HG03439 (cell line): ENCODE measurements around the gene PLCB1.
"Not testable (repeated sequence)": the region's sequence is repeated elsewhere in the genome, so short reads cannot be mapped to it uniquely, and the experiment has no call there.

Experiments used
- ATAC-seq: cut with Tn5 transposase; IDR thresholded peaks from one replicate; pipeline ENCODE4 v1.9.1; 2021; ENCODE audit warnings: mild to moderate bottlenecking, moderate library complexity; ENCODE audit not compliant: unreplicated experiment

Gene PLCB1

GRCh38 chr20:8853211-8853610 is 721.1 kb downstream of the PLCB1 start:
- ATAC-seq, result not testable (repeated sequence)

DNA sequence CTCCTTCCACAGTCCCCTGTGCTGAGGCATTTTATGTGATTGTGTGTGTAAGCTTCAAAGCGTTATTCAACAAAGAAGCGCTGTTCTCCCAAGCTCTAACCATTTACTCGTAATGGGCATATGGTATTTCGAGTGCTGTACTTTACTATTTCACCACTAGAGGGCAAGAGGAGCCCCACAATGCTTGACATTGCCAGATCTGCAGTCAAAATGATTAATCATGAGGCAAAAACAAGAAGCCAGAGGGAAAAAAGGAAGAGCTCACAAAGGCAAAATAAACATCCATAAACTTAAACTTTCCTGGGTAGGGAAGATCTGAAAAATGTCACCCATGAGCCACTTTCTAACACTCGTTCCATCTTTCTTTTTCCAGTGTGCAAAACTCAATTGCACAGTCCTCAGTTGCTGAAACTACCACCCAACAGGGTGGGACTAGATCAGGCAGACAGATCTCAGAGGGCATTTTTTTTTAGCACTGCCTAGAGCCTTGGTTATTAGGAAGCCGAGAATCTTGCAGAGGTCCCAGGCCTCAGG is 721.8 kb downstream of the PLCB1 start:
- peak; percentile 86 for ATAC-seq

DNA sequence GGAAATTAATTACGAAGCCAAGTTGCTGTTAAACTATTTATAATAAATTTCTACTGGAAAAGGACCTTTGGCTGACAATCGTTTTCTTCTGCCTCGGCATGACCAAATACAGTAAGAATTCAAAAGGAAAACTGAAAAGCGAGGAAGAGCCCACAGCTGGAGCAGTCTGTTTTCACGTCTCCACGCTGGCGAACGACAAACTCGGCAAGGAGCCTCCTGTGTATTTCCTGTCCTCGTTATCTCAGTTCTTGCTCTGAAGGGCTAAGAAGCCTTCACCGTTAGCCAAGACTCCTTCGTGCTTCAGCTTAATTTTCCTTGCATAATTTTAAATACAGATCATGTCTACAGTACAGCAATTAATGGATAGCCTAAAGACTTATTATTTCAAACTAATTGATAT is 722.5 kb downstream of the PLCB1 start:
- no peak for ATAC-seq

- ATAC-seq, result no peak
Observed at GRCh38 chr20:8855315-8855714, 723.2 kb downstream of the PLCB1 start.

GRCh38 chr20:8856668-8857067 is 724.6 kb downstream of the PLCB1 start:
- no peak for ATAC-seq

DNA sequence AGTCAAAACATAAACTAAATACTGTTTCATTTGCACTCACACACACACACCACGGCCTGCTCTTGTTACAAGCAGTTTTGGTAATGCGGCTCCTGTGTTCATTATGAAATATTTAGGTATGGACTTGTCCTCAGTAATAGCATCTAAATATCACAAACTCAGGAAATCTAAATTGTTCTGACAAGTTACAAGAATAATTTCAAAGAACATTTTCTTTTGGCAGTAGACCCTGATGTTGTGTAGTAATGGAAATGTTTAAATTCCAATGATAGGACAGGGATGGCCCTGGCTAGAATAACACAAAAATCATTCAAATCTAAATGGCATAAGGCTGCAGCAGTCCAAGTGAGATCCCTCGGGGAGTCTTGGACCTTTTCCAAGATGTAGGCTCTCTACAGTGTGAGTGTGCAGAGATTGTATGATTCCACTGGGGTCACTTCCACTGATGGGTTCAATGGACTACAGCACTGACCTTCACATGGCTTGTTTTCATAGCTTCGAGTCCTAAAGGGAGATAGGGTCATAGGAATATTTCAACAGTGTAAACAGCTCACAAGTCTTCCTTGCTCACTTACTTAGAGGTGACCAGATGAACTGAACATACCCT is 726.2 kb downstream of the PLCB1 start:
- no peak for ATAC-seq

- no peak for ATAC-seq
Observed at GRCh38 chr20:8860011-8860495, 728.0 kb downstream of the PLCB1 start.

DNA sequence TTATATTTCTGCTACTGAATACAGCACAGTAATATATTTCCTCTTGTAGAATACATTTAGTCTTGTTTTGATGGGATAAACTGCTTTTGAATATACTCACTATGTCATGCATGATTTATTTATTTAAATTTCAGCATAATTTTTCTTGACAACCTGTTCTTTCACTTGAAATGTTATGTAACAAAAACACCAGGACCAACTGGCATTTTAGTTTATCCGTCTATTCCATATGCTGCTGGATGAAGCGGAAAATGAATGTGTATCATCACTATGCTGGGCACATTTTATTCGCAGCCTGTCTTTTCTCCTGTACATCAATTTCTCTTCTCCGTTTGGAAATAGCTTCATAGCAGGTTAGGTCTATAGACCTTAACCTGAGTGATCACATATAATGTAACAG is 730.0 kb downstream of the PLCB1 start:
- ATAC-seq, result no peak

GRCh38 chr20:8865636-8866035 is 733.6 kb downstream of the PLCB1 start:
- no peak for ATAC-seq

DNA sequence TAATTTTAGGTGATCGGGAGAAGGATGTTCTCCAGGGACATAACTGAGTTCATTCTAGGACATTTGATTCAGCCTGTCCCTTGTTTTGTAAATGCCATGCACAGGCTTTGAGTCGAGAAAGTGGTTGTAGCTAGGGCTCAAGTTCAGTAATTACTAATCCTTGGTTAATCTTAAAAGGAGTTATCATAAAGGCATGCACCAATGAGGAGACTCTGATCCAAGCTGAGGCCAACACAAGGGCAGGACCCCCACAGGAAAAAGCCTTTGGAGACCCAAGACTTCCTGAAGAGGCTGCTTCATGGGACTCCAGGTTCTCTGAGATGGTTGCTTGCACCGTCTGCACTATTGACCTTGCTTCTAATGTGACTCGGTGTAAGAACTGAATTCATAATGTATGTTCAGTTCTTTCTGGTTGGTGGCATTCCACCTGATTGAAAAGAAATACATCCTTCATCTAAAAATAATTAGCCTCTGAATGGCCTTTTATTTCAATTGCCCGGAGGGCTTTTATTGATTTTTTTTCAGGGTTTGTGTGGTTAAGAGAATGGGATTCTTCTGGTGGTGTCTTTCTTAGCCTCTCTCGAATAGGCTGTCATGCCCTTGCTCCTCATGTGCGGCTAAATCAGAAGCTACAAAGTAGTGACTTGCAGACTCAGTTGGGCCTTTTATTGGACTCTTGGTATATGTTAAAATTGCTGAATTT is 735.1 kb downstream of the PLCB1 start:
- no peak for ATAC-seq

DNA sequence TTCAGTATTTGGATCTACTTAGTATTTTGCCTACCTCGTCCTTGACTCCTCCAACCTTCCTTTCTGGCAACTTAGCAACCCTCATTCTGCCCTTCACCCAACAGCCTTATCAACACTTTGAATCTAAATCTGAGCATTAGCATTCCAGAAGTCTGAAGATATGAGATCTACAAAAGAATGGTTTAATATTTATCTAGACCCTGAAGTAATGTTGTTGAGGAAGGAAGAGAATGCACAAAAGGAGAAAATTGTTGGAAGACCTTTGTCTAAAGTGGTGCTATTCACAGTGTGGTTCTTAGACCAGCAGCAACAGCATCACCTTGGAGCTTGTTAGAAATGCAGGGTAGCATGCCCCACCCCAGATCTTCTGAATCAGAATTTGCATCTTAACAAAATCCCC is 738.6 kb downstream of the PLCB1 start:
- ATAC-seq, result no peak

DNA sequence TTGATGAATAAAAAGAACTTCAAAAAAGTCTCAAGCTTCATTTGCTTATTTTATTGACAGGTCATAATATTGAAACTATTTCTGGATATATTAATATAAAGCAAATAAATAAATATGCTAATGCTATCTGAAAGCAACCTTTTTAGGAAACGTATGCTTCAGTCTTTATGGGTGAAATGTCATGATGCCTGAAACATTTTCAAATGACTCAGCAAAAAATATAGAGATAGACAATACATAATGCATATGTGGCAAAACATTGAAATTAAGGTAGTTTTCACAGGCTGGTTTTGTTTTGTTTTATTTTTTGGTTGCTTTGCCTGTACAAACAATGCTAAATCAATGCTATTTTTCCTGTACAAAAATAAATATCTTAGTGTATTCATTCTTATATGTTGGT is 742.4 kb downstream of the PLCB1 start:
- no peak for ATAC-seq

DNA sequence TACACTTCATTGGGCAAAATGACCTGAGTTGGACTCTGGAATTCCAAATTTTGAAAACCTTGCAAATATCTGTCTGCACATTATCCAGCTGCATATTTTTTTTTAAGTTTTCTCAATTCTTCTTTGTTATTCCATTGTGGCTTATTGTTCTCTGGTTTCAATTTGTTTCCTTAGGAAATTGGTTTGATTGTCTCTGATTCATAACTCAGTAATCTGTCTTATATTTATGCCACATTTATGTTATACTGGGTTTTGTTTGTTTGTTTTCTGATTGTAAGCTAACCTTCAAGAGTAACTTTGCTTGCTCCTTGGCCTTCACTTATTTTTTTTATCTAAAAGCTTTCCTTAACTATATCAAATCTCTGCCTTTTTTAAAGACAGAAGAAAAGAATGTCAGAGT is 743.5 kb downstream of the PLCB1 start:
- no peak for ATAC-seq

- ATAC-seq, result no peak
Observed at GRCh38 chr20:8876366-8876765, 744.3 kb downstream of the PLCB1 start.

GRCh38 chr20:8877294-8877693 is 745.2 kb downstream of the PLCB1 start:
- ATAC-seq, result no peak

DNA sequence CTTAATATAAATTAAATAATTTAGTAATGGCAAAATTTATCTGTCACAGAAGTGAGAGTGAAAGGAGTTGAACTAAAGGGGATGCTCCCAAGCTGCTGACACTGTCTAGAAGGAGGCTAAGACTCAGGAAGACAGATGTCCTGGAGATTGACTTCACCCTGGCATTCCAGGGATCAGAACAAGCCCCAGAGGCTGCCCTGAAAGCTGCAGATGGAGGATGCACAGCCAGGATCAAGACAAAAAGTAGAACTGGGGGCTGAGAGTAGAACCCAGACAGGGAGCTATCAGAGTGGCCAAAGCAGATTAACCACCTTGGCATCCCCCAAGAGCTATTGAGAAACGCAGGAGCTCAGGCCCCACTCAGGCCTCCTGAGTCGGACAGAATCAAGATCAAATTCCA is 747.6 kb downstream of the PLCB1 start:
- no peak for ATAC-seq

- ATAC-seq, result no peak
Observed at GRCh38 chr20:8880085-8880853, 748.2 kb downstream of the PLCB1 start.

- no peak for ATAC-seq
Observed at GRCh38 chr20:8891039-8891438, 759.0 kb downstream of the PLCB1 start.

- ATAC-seq, result no peak
Observed at GRCh38 chr20:8895472-8895871, 763.4 kb downstream of the PLCB1 start.

GRCh38 chr20:8898823-8899222 is 766.8 kb downstream of the PLCB1 start:
- ATAC-seq, result no peak

DNA sequence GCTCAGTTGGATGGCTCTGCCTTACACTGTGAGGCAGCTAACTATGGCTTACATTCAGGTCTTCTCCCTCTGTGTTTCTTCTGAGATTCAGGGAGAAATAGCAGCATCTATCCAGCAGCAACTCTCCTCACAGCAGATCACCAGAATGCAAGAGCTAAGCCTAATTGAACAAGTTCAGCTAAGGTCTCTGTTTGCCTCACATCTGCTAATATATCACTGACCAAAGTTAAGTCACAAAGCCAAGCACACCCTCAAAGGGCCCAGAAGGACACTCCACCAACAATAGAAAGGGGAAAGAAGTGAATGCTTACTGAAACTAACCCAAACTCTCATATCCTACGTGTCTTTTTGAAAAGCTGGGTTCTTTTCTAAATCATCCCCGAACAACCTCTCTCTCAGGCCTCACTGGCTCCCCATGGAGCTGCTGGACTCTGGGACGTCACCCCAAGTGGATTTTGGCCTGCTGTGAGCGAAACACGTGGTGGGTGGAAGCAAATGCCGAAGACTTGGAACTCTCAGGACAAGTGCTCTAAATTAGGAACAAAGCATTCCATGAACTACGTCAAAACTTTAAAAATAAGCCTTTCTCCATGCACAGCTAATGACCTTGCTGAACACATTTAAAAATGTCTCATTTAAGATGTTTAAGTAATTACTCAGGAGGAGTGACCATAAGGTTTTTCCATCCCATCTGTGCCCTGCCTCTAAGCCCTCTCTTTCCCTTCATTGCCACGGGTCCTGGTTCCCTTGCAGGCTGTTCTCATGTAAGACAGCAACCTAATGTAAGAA is 769.4 kb downstream of the PLCB1 start:
- ATAC-seq, result no peak
